Esophagus squamous epithelium (tissue), 4 donors: ENCODE results near the gene RINL.
"Not testable (repeated sequence)": the region's sequence is repeated elsewhere in the genome, so short reads cannot be mapped to it uniquely, and the experiment has no call there.

Experiments used
- CTCF ChIP-seq, 6 experiments: fragments of 450-650 bp in 4 of 6; fragments of 200-600 bp in 2 of 6; sonication (generic) in 2 of 6; IDR thresholded peaks; one replicate each; pipeline ENCODE4 v1.5.1; 2016 to 2019; ENCODE audit warnings: antibody characterized with exemption in 6 of 6, mild to moderate bottlenecking in 4 of 6, moderate library complexity in 4 of 6
- POLR2A ChIP-seq, 4 donors: fragments of 450-650 bp; IDR thresholded peaks; one replicate each; pipeline ENCODE4 v1.6.1; 2017; ENCODE audit warnings: antibody characterized with exemption in 4 of 4, mild to moderate bottlenecking in 4 of 4, moderate library complexity in 3 of 4

DNA sequence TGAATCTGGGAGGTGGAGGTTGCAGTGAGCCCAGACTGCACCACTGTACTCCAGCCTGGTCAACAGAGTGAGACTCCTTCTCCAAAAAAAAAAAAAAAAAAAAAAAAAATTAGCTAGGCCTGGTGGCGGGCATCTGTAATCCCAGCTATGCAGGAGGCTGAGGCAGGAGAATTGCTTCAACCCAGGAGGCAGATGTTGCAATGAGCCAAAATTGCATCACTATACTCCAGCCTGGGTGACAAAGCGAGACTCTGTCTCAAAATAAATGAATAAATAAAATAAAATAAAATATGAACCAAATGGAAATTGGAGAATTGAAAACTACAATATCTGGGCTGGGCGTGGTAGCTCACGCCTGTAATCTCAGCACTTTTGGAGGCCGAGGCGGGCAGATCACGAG is 48.9 kb downstream of the RINL start:
- TF ChIP-seq CTCF, POLR2A (IDR thresholded peaks at IDR 0.05): not testable (repeated sequence)
